ENCODE results near the gene C1orf185. TPM values are rescaled to one million over a fixed set of nuclear protein-coding genes. Genes with fewer than 3 reads are reported as not detected.

C1orf185 gene
- total RNA-seq, 1 donor from 2014 or later, result not detected

GRCh38 chr1:51192213-51192843 is 90.3 kb downstream of the C1orf185 start:
- peak; percentile 54 for ATAC-seq
- peak; percentile 55 for DNase-seq
- intact Hi-C loops (cut with micrococcal nuclease), result no loop called here

- DNase-seq, result no peak
- intact Hi-C loops (cut with micrococcal nuclease), result no loop called here
- no peak for ATAC-seq
These were observed 91.5 kb downstream of the C1orf185 start for GRCh38 chr1:51193564-51193963.

Small RNA genes lying within 50 kb of the gene (microRNA-seq; reads per million reads assigned to microRNA genes)
- gene MIR4421 (ENCODE audit: borderline number of aligned reads) (not detected), gene MIR6500 (ENCODE audit: borderline number of aligned reads) (not detected)

Other genes with a start within 250 kb of the C1orf185 start
- 99.2 TPM for gene FAF1, start 142.0 kb upstream of the C1orf185 start, total RNA-seq
- 16.9 TPM for gene CDKN2C, start 132.0 kb upstream of the C1orf185 start, total RNA-seq
- gene RNF11, start 134.0 kb downstream of the C1orf185 start, total RNA-seq, result 118 TPM
- gene TTC39A, start 228.3 kb downstream of the C1orf185 start, total RNA-seq, result 18.0 TPM

All from left ventricle myocardium superior (tissue), 1 donor.